Progenitor cell of endocrine pancreas (in vitro differentiated cells): ENCODE results near the gene FGF4. TPM values are rescaled to one million over a fixed set of nuclear protein-coding genes. Genes with fewer than 3 reads are reported as not detected.

Experiments
- DNase-seq: peaks from one replicate; pipeline ENCODE4 v3.0.0; 2021; ENCODE audit warnings: low spot score; ENCODE audit not compliant: unreplicated experiment
- H3K27ac Mint-ChIP-seq: 2 replicates; pipeline ENCODE4 v1.8.0; 2021; ENCODE audit warnings: mild to moderate bottlenecking, moderate library complexity, mixed read lengths
- H3K27me3 Mint-ChIP-seq: 2 replicates; pipeline ENCODE4 v1.8.0; 2021; ENCODE audit warnings: mixed read lengths
- H3K36me3 Mint-ChIP-seq: 2 replicates; pipeline ENCODE4 v1.8.0; 2022; ENCODE audit warnings: mixed read lengths; ENCODE audit not compliant: insufficient read depth
- H3K4me1 Mint-ChIP-seq: 2 replicates; pipeline ENCODE4 v1.8.0; 2021; ENCODE audit warnings: low read depth, mixed read lengths
- H3K4me3 Mint-ChIP-seq: 2 replicates; pipeline ENCODE4 v1.8.0; 2021; ENCODE audit warnings: low read depth, mild to moderate bottlenecking, moderate library complexity, mixed read lengths
- H3K9me3 Mint-ChIP-seq: 2 replicates; pipeline ENCODE4 v1.8.0; 2021; ENCODE audit warnings: low read depth, mixed read lengths
- total RNA-seq: library from RNA; stranded (reverse); gene quantifications from 2 replicates; pipeline ENCODE4 v1.2.1, GENCODE V29; 2021
- TF ChIP-seq, protein P1 (sequence below): fragments of 200-600 bp; sonication (generic); IDR thresholded peaks from one replicate; pipeline ENCODE4 v1.5.0; 2021; ENCODE audit warnings: antibody characterized with exemption, mild to moderate bottlenecking; ENCODE audit not compliant: unreplicated experiment

FGF4 gene
- total RNA-seq, 1 donor from 2014 or later = not detected

DNA sequence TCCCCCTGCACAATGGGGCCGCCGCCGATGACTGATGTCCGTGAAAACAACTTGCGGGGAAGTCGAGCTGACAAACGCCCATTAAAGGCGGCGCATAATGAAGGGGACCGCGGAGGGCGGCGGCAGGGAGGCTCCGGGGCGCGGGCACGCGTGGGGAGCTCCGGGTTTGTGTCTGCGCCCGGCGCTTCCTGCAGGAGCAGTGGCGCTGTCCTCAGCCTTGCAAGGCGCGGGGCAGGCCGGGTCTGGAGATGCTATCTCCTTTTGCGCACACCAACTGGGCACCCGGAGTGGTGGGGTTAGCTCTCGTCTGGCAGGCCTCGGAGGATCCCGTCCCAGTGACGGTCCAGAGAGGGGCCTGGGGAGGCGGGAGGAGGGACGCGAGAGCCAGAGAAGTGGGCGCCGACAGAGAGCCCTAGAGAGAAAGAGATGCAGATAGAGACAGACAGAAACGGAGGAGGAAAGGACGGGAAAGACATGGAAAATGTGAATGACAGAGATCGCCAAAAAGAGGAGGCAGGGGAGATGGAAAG is 44.5 kb upstream of the FGF4 start:
- Mint-ChIP-seq H3K9me3 (no peaks in the 10 kb centered on the region), H3K36me3 (no peaks in the 10 kb centered on the region), H3K4me3 (no peak overlapping the region), H3K4me1 (no peaks in the 10 kb centered on the region), H3K27ac (no peak overlapping the region), H3K27me3 (peaks cover 73% of the 10 kb centered on the region)
- DNase-seq = no peak
- TF ChIP-seq, protein P1, sequence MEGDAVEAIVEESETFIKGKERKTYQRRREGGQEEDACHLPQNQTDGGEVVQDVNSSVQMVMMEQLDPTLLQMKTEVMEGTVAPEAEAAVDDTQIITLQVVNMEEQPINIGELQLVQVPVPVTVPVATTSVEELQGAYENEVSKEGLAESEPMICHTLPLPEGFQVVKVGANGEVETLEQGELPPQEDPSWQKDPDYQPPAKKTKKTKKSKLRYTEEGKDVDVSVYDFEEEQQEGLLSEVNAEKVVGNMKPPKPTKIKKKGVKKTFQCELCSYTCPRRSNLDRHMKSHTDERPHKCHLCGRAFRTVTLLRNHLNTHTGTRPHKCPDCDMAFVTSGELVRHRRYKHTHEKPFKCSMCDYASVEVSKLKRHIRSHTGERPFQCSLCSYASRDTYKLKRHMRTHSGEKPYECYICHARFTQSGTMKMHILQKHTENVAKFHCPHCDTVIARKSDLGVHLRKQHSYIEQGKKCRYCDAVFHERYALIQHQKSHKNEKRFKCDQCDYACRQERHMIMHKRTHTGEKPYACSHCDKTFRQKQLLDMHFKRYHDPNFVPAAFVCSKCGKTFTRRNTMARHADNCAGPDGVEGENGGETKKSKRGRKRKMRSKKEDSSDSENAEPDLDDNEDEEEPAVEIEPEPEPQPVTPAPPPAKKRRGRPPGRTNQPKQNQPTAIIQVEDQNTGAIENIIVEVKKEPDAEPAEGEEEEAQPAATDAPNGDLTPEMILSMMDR = no peak

DNA sequence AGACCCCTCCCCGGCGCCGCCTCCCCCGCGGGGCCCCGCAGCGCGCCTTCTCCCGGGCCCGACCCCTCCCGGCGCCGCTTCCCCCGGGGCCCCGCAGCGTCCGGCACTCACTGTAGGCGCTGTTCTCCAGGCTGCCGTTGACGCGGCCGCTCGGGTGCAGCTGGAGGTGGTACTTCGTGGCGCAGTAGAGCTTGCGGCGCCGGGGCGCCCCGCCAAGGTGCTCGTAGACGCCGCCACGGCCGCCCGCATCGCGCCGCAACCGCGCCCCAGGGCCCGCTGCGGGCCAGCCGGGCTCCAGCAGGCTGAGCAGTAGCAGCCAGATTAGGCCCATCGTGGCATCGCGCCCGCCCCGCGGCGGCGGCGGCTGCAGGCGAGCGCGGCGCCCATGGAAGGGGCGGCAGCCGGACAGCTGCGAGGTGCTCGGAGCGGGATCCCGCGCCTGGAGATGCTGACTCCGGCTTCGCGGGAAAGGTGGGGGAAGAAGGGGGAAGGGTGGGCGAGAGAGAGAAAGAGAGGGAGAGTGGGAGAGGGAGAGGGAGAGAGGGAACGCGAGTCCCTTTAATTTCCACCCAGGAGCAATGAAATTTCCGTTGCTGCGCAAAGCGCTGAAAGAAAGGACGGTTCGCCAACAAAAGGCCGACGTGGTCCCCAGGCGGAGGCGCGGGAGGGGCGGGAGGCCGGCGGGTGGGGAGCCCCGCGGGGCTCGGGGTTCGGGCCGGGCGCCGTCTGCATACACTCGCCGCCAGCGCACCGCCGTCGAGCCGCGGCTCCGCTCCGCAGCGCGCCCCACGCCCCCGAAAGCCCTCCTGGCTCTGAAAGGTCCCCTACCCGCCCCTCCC is 43.7 kb upstream of the FGF4 start, which contains the start of gene FGF3:
Gene FGF3, minus strand, starts transcription at position 814 of the 839 bp plus-strand sequence. Its CDS starts 483 bp downstream, at position 331.
- no peaks in the 10 kb centered on the region for H3K9me3 Mint-ChIP-seq

DNA sequence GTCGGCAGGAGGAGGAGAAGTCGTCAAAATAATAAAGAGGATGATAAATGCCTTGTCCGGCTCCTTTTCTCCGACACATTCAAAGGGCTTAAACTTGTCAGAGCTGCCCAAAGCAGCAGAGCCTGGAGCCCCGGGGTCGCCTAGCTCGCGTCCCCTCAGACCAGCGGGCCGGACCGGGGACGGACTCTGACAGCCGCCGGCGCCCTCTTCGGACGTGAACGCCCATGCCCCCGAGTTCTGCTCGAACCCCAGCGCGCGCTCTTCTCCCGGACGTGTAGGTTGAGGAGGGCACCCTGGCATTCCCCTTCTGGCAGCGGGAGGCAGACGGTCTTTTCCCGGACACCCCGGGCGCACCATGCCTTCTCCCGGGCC is 43.1 kb upstream of the FGF4 start:
- DNase-seq = no peak
- Mint-ChIP-seq H3K4me3 (no peak overlapping the region), H3K27me3 (peaks cover 74% of the 10 kb centered on the region), H3K4me1 (no peaks in the 10 kb centered on the region), H3K36me3 (no peaks in the 10 kb centered on the region), H3K9me3 (no peaks in the 10 kb centered on the region), H3K27ac (no peak overlapping the region)
- TF ChIP-seq, protein P1 = no peak

More for the DNA sequence above, 43.7 kb upstream of the FGF4 start, which contains the start of gene FGF3:
- no peak within 1 kb of the TSS for H3K27ac Mint-ChIP-seq
- no peaks in the 10 kb centered on the region for H3K4me1 Mint-ChIP-seq
- TF ChIP-seq, protein P1 = no peak
- H3K4me3 Mint-ChIP-seq = no peak within 1 kb of the TSS
- H3K36me3 Mint-ChIP-seq = no peaks in the 10 kb centered on the region
- peaks cover 73% of the 10 kb centered on the region for H3K27me3 Mint-ChIP-seq
- no peak for DNase-seq

DNA sequence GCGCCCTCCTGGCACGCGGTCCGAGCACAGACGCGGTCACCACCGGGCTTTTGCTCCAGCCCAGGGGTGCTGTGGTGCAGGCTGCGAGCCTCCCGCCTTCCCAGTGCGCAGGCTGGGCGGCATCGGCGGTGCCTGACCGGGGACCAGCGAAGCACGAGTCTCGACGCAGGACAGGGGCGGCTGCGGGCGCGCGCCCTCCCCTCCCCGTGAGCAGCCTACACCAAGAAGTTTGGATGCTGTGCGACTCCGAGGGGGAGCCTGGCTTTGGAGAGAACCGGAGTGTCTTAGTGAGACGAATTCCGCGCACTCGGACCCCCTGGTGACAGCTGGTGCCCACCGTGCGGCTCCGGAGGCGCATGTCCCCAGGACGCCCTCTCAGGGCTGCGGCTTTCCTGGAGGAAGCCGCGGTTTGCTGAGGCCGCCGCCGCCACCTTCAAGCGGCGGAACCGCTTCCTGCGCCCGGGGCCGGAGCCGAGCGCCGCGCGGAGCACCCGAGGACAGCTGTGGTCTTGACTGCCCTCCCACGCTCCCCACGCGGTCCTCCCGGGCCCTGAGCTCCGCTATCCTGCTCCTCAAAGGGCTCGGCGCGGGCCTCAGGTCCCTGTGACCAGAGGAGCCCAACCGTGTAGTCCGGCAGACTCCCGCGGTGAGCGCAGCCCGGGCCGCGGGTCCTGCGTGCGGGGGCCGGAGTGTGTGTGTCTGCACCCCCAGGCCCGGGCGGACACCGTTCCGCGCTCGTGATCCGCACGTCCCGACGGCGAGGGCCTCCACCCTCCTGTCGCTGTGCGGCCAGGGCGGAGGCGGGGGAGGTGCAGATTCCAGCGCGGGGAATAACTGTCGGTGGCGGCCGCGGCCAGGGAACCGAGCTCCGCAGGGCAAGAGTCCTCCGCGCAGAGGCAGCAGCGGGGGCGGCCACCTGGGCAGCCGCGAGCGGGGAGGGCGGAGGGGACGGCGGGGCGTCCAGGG is 42.4 kb upstream of the FGF4 start:
- H3K27ac Mint-ChIP-seq = no peak overlapping the region
- TF ChIP-seq, protein P1 = no peak
- no peaks in the 10 kb centered on the region for H3K4me1 Mint-ChIP-seq
- H3K27me3 Mint-ChIP-seq = peaks cover 69% of the 10 kb centered on the region
- no peaks in the 10 kb centered on the region for H3K36me3 Mint-ChIP-seq
- no peak for DNase-seq
- no peak overlapping the region for H3K4me3 Mint-ChIP-seq
- no peaks in the 10 kb centered on the region for H3K9me3 Mint-ChIP-seq

DNA sequence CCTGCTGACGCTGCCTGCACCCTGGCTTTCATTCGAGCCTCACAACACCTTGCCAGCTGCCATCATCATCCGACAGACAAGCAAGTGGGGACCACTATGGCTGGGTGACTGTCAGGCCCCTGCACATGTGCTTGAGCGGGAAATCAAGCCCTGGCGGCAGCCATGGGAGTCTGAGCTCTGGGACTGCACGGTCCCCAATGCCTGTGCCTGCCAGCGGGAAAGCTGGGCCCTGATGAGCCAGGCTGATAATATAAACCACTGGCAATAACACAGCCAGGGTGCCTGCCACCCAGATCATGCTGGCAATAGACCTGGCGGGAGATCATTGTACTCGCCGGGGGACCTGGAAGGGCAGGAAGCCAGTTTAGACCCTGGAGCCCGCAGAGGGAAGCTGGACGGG is 41.5 kb upstream of the FGF4 start:
- DNase-seq = no peak

More for the DNA sequence above, 41.5 kb upstream of the FGF4 start:
- Mint-ChIP-seq H3K4me1 (no peaks in the 10 kb centered on the region), H3K27ac (no peak overlapping the region), H3K9me3 (no peaks in the 10 kb centered on the region), H3K27me3 (peaks cover 60% of the 10 kb centered on the region), H3K36me3 (no peaks in the 10 kb centered on the region), H3K4me3 (no peak overlapping the region)
- TF ChIP-seq, protein P1 = no peak
